ENCODE measurements around the gene AGGF1.
"Not testable (repeated sequence)": the region's sequence is repeated elsewhere in the genome, so short reads cannot be mapped to it uniquely, and the experiment has no call there.

The AGGF1 gene

DNA sequence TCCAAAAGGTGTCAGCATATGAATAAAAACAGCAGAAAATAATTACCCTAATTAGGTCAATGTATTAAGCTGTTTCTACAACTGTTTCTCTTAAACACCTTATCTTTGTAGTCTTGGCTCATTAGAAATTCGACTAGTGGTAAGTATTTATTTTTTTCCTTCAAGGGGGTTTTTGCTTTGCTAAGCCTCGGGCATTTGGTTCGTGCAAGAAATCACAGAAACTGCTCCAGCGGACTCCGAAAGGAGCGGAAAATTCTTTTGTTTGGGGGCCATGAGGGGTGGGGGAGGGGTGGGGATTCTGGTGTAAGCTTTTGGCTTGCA, 56.1 kb downstream of the AGGF1 start:
- DNase-seq, result no peak

DNA sequence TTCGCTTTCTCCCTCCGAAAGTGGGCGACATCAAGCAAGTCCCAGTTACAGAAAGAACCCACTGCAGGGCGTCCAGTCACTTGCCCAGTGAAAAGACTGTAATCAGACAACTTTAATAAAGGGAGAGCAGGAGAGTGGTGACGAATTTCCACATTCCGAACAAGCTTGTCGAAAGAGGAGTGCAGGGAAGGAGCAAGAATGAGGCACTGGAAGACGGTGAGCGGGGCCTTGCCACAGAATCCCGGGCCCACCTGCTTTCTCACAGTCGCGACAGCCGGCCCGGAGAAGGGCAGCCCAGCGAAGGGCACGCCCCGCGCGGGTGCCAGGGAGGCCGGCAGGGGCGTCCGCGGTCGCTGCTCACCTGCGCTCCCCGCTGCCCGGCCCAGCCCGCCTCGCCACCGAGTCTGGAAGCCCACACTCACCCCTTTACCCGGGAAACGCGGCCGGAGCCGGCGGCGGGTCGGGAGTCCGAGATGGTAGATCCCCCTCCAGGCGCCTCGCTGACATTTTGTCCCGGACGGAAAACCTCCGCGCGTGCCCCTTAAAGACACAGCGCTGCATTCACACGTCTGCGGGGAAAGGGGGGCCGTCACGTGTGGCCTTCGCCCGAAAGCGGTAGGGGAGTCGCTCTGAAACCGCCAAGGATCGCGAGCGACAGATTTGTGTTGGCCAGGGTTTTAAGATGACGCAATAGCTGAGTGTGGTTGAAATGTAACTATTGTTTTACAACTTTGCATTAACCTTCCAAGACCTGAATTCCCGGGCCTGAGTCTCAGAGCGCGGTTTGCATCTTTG, 56.7 kb downstream of the AGGF1 start, which contains the start of gene ZBED3:
Gene ZBED3, minus strand, starts transcription at position 597 of the 795 bp plus-strand sequence. CDS start 9,407 bp downstream, outside the sequence.
- DNase-seq, result peak in 57 of 58 donors; percentile 34 to 86 (median 68)

DNA sequence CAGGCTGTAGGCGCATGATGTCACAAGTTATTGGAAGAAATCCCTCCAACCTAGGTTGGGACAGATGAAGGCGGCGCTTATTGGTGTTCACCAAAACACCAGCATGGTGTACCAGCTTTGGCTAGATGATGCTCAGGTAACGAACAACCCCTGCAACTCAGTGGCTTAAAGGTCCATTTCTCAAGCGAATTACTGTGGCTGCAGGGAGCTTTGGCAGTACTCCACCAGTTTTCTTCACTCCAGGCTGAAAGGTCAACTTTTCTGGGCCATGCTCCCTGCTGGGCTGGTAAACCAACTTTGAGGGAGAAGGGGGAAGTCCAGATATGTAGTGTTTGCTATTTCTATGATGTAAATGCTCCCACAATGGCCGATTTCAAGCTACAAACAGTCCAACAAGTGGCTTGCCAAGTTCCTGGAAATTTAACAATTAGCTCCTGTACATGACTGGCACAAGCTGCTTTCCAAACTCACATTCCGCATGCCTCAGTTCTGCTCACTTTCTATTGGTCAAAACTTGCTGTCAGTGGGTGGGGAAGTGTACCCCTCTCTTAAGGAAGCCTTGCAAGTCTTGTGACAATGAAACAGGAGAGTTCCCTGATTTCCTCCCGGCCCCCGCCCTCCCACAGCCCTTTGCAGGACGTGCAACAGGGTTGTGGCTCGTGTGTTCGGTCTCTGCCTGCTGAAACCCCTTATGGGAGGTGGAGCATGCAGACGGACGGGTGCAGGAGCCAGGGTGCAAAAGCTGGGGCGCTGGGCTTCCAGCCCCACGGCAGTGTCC, 57.5 kb downstream of the AGGF1 start:
- DNase-seq, result peak in 36 of 58 donors; percentile 11 to 82 (median 52)

DNA sequence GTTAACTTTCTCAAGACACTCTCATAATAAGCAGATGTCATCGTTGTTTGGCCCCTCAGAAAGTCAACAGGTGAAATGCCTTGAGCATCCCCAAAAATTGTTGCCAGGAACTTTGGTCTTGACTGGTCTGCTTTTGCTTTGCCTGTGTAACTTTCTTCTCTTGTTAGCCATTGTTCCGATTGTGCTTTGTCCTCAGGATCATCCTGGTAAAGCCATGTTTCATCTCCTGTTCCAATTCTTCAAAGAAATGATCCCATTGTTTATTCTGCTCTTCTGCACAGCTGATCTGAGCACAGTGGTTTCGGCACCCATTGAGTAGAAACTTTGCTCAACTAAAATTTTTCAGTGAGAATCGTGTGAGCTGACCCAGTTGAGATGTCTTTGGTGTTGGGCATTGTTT, 65.0 kb downstream of the AGGF1 start:
- peak in 8 of 58 donors; percentile 6 to 63 (median 18) for DNase-seq

DNA sequence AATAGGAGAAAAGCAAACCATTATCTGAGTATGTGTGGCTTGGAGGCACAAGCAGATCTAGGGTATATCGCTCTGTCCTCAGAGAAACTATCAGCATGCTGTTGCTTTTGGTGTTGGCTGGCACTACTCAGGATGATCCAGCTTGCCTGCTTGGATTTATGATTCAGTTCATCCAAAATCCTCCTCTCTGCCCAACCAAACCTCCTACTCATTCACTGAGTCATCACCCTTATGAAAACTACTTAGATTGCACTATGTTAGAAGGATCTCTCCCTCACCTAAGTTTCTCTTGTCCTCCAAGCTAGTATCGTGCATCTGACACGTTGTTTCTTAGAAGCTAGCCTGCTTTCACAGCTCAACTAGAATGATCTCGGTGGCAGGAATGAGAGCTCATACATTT, 71.1 kb downstream of the AGGF1 start:
- DNase-seq, result peak in 13 of 58 donors; percentile 5 to 73 (median 13)

- no peak for DNase-seq
These were observed 72.3 kb downstream of the AGGF1 start for GRCh38 chr5:77102549-77102948.

DNA sequence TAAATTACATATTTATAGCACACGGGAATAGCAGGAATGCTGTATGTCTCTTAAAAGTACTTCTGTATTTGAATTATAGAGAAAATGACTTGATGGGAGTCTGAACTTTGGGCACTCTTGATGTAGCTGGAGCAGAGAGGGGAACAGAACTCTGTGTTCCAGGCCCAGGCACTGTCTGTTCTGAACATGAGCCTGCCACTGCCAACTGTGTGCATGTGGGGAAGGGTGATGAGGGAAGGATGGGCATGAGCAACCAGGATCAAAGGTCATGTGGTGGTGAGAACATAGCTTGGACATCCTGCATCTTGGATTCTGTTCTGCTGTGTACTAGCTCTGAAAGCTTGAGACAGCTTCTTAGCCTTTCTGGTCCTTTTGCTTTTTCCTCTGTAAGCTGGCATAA, 73.3 kb downstream of the AGGF1 start:
- DNase-seq, result no peak

GRCh38 chr5:77104813-77105212, 74.6 kb downstream of the AGGF1 start:
- no peak for DNase-seq

DNA sequence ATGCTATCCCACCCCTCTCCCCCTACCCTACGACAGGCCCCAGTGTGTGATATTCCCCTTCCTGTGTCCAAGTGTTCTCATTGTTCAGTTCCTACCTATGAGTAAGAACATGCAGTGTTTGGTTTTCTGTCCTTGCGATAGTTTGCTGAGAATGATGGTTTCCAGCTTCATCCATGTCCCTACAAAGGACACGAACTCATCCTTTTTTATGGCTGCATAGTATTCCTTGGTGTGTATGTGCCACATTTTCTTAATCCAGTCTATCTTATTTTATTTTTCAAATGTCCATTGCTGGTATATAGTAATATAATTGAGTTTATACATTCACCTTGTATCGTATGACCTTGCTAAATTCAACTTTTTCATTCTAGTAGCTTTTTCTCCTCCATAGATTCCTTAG, 76.8 kb downstream of the AGGF1 start:
- DNase-seq, result not testable (repeated sequence)

Data from anterior cingulate cortex (tissue), 58 donors.